UCSD-AML1 (cell line): Measurements from ENCODE around the gene ALDH1A1.

Source experiments
- DNase-seq: peaks from one replicate; lab custom pipeline; 2025; ENCODE audit not compliant: unreplicated experiment; lab: John Stamatoyannopoulos, UW

ALDH1A1 gene

GRCh38 chr9:72979405-72980100, 26.7 kb upstream of the ALDH1A1 start:
- DNase-seq, result no peak

DNA sequence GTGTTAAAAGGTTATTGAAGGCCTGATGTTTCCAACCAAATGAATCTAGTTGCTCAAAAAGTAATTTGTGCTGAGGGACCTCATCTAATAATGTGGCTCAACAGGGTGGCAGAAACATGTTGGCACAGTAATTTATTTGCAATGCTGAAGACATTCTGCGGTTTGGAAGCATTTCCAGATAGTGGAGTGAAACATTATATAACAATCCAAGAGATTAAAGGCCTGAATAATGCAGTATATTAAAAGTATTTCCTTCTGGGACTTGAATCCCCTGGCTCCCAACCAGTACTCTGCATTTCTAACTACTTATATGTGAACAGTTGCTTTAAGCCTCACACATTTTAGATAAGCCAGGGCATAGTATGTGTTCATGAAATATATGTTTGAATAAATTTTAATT, 25.9 kb upstream of the ALDH1A1 start:
- no peak for DNase-seq

DNA sequence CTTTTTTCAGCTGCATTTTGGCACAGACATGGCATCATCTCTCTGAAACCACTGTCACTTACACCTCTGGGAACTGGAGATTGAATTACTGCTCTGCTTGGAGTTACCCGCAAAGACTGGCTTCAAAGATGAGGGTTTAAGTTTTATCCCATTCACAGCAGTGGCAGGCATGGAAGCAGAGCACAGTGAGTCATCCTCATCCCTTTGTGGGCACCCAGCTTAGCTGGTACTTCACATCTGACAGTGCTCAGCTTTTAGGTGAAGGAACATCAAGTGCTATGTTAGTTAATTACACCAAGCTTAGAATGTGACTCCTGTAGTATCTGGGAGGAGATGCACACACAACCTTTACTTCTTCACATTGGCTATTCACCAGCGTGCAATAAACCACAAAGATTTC, 24.8 kb upstream of the ALDH1A1 start:
- peak; percentile 7 for DNase-seq

GRCh38 chr9:72974501-72974900, 21.6 kb upstream of the ALDH1A1 start:
- no peak for DNase-seq

GRCh38 chr9:72972636-72973035, 19.8 kb upstream of the ALDH1A1 start:
- no peak for DNase-seq

- DNase-seq, result no peak
These were observed 18.6 kb upstream of the ALDH1A1 start for GRCh38 chr9:72971411-72971810.

DNA sequence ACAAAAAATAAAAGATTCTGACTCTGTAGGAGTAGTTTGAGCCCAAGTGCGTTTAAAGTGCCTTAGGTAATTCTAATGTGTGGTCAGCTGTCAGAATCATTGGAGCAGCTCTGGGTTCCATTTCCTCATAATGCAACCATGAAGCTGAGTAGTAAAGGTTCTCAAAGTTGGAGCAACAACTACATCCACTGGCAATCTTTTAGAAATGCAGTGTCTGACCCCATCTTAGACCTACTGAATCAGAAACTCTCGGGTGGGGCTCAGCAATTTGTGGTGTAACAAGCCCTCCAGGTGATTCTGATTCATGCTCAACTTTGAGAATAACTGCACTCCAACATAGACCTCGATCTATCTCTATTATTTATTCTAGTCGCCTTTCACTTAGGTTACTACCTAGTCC, 7.6 kb upstream of the ALDH1A1 start:
- DNase-seq, result no peak

DNA sequence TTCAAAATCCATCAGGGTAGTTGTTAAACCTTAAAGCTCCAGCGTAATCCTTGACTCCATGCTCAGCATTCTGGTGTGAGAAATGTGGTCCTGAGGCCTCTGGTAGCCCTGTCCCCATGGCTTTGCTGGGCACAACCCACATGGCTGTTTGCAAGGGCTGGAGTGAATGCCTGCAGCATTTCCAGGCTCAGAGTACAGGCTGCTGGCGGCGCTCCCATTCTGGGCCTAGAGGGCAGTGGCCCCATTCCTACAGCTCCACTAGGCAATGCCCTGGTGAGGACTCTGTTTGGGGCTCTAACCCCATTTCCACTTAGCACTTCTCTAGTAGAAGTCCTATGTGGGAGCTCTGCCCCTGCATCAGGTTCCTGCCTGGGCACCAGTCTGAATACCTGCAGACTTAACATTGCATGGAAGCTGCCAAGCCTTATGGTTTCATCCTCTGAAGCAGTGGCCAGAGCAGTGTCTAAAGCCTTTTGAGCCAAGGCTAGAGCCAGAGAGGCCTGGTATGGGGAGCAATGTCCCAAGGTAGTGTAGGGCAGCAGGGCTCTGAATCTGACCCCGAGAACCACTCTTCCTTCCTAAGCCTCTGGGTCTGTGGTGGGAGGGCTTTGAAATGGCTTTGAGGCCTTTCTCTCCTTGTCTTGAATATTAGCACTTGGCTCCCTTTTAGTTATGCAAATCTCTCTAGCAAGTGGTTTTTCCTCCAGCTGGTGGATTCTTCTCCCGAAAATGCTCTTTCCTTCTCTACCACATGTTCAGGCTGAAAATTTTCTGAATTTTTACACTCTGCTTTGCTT, 5.8 kb upstream of the ALDH1A1 start:
- peak; percentile 8 for DNase-seq

GRCh38 chr9:72955571-72955970, 2.7 kb upstream of the ALDH1A1 start:
- no peak for DNase-seq

- no peak for DNase-seq
These were observed 2.2 kb upstream of the ALDH1A1 start for GRCh38 chr9:72955126-72955455.

GRCh38 chr9:72954431-72955125, 1.7 kb upstream of the ALDH1A1 start:
- no peak for DNase-seq

DNA sequence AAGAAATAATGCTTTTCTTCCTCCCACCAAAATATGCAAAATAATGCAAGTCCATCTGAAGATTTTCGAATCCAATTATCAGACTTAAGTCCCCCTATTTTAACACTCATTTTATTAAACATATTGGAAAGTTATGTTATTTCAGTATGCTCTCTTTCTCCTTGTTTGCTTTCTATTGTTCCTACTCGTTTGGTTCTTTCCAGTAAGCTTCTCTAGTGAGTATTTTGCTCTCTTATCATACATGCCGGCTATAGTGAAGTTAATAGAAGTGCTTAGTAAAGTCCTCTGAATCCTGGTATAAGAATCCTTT, 517 bp downstream of the ALDH1A1 start:
- no peak for DNase-seq

GRCh38 chr9:72951520-72952380, 1.1 kb downstream of the ALDH1A1 start:
- DNase-seq, result no peak

DNA sequence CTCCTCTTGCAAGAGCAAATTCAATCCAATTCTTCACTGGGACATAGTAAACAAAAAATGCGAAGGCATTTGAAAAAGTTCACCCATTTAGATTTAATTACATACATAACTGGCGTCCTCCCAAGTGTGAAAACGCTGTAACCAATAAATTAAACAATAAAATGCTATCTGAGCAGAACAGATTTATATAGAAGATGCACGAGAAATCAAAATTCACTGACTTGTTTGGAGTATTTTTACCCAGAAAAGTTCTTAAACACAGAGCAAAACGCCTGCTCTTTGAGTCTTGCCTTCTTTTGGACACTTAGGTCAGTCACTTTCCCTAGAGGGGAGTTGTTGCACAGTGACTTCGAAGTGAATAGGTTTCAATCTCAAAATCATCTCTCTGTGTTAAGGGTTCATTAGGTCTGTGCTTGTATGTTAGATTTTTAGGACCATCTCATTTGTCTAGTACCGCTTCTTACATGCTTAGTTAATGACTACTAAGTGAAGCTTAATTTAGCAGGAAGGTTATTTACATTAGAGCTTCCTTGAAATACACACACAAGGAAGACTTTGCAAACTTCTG, 1.9 kb downstream of the ALDH1A1 start:
- no peak for DNase-seq

DNA sequence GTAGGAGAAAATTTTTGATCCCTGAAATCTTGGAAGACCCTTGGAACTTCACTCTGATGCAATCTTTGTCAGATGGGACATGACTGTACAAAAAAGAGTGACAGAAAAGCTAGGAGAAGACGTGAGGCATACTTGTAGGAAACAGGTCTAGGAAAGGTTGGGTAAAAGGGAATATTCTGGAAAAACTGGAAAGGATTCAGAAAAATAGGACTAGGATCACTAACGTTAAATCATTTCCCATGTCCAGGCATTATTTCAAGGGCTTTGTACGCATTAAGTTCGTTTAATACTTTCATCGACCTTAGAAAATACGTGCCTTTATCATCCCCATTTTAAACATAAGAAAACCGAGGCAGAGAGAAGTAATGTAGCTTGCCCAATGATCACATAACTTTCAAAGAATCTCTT, 2.9 kb downstream of the ALDH1A1 start:
- no peak for DNase-seq

DNA sequence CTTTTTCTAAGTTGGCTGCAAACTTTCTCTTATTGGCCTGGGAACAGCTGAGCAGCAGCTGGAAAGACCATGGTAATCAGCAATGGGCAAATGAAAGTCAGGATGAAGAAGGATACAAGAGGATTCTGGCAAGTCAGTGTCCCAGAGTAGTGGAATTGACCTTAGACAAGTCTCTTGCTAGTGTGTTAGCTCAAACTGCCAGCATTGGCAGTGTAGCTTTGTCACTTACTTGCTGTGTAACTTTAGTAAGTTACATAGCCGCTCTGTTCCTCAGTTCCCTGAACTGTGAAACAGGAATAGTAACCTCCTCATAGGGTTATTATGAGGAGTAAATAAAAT, 3.6 kb downstream of the ALDH1A1 start:
- no peak for DNase-seq

GRCh38 chr9:72948575-72949243, 4.1 kb downstream of the ALDH1A1 start:
- DNase-seq, result no peak

DNA sequence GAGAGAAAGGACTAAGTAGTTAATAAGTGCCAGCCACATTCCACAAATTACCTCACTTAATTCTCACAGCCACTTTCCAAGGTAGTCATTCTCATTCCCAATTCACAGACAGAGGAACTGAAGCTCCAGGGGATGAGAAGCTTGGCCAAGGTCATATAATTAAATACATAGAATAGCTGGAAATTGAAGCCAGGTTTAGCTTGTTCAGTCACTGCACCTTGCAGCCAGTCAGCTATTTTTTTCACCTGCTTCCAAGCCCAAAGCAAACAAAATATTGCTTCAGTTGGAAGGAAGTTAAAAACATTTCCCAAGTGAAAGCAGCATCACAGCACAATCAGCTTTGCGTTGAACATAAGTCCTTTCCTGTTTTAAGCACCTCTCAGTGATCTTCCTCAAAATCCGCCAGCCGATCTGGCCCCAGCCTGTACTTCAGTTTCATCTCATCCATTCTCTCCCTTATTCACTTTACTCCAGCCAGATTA, 4.8 kb downstream of the ALDH1A1 start:
- no peak for DNase-seq

- DNase-seq, result no peak
These were observed 6.0 kb downstream of the ALDH1A1 start for GRCh38 chr9:72946821-72947220.

DNA sequence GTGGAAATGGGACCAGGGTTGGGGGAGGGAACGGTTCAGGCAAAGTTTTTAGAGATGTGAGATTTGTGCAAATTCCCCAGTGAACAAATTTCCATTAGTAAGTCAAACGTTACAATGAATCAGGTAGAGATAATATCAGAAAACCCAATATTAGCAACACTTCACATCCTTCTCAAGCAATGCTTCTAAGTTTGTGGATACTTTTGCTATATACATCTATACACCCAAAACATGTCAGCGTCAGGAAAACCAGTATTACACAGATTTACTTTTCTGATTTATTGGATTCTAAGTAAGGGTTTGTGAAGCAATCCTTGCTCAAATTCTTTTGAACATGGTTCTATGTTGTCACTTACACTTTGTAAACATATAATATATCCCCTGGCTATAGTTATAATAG, 6.5 kb downstream of the ALDH1A1 start:
- no peak for DNase-seq

DNA sequence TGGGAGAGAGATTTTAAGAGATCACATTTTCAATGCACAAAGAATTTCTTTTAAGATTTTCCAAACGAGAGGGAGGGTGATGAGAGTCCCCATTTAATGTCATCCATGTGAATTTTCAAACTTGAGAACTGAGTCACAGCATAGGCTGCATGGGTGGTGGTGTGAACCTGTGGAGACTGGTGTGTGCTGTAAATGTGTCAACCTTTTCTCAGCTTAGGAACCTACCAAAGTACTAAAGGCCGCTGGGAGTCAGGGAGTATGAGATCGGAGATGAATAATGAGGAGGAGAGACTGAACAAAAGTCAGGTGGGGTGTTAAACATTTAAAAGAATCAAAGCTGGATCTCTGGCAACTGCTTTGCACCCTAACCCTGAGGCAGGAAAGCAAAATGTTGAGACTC, 7.5 kb downstream of the ALDH1A1 start:
- DNase-seq, result no peak
